ENCODE data around the gene TRIOBP. TPM values are rescaled to one million over a fixed set of nuclear protein-coding genes. Genes with fewer than 3 reads are reported as not detected.

Gene TRIOBP
- total RNA-seq, 1 donor from 2014 or later, result 37.2 TPM

DNA sequence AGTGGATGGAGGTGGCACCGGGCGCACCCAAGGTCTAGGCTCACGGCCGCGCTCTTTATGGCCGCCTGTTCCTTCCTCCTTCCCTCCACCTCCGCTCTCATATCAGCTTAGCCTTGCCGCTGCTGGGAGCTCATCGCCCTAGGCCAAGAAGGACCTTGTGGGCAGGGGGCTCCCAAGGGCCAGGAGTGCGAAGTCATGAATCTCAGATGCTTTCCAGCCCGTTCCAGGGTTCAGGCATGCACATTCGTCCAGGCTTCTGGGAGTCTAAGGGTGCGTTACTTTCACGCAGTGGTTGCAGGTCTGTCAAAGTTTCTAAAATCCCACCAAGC lies 122.2 kb downstream of the TRIOBP start:
- Mint-ChIP-seq H3K27me3 (ENCODE audit: low read depth) (peaks cover 30% of the 10 kb centered on the region), H3K4me1 (ENCODE audit: low read depth) (peaks cover 11% of the 10 kb centered on the region), H3K27ac (no peak overlapping the region), H3K36me3 (ENCODE audit: low read depth) (peaks cover 13% of the 10 kb centered on the region), H3K4me3 (ENCODE audit: low read depth) (peak overlapping the region; percentile 51), H3K9me3 (no peaks in the 10 kb centered on the region)
- intact Hi-C loops (cut with micrococcal nuclease), result no loop called here
- DNase-seq (ENCODE audit: low spot score), result no peak

DNA sequence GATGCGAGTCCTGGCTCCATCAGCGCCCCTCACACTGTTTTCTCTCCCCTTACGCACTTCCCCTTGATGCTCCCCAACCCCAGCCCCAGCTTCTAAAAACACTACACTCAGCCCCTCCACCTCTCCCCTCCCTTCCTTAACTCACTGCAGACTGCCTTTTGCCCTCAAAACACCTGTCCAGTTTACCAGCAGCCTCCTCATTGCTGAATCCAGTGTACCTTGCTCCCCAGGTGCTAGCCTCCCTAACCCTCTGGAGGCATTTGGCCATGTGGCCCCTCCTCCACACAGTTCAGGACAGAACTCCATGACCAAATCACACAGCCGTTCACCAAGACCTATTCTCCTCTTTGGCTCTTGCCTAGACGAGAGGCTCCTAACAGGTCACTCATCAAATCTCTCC lies 123.5 kb downstream of the TRIOBP start:
- Mint-ChIP-seq H3K4me1 (ENCODE audit: low read depth) (peaks cover 13% of the 10 kb centered on the region), H3K36me3 (ENCODE audit: low read depth) (peaks cover 13% of the 10 kb centered on the region), H3K27me3 (ENCODE audit: low read depth) (peaks cover 32% of the 10 kb centered on the region), H3K9me3 (no peaks in the 10 kb centered on the region), H3K4me3 (ENCODE audit: low read depth) (no peak overlapping the region), H3K27ac (no peak overlapping the region)
- no peak for DNase-seq (ENCODE audit: low spot score)
- intact Hi-C loops (cut with micrococcal nuclease), result no loop called here

DNA sequence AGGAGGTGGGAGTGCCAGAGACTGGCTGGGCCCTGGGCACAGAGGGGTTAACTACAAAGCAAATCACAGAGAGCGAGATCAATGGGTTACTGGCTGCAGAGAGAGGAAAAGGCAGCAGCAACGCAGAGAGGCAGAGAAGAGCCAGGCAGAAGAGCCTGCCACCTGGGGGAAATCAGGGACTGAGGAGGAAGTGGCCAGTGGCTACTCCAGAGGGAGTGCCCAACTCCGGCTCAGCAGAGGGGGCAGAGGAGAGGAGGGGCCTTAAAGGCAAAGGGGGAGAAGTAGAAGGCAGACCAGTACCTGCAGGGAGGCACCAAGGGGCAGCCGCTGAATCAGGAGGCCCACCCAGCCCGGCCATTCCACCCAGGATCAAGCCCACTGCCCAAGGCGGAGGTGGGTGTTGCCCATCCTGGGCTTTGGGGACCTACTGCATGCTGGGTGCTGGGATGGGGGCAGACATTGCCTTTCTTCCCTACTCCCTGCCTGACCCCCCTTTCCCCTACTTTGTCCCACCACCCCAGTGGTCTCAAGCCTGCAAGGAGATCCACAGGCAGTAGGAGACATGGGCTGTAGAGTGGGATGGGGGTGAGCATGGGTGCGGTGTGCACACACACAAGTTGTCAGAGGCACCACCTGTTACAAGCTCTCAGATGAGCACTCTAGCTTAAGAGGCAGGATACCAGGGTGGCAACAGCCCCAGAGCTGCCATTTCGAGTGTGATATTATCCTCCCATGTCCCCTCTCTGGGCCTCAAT lies 125.4 kb downstream of the TRIOBP start:
- no peak for DNase-seq (ENCODE audit: low spot score)
- peaks cover 16% of the 10 kb centered on the region for H3K4me1 Mint-ChIP-seq (ENCODE audit: low read depth)
- H3K27ac Mint-ChIP-seq, result no peak overlapping the region
- H3K4me3 Mint-ChIP-seq (ENCODE audit: low read depth), result no peak overlapping the region
- H3K36me3 Mint-ChIP-seq (ENCODE audit: low read depth), result peaks cover 3% of the 10 kb centered on the region
- intact Hi-C loops (cut with micrococcal nuclease), result no loop called here
- no peaks in the 10 kb centered on the region for H3K9me3 Mint-ChIP-seq
- peaks cover 34% of the 10 kb centered on the region for H3K27me3 Mint-ChIP-seq (ENCODE audit: low read depth)

DNA sequence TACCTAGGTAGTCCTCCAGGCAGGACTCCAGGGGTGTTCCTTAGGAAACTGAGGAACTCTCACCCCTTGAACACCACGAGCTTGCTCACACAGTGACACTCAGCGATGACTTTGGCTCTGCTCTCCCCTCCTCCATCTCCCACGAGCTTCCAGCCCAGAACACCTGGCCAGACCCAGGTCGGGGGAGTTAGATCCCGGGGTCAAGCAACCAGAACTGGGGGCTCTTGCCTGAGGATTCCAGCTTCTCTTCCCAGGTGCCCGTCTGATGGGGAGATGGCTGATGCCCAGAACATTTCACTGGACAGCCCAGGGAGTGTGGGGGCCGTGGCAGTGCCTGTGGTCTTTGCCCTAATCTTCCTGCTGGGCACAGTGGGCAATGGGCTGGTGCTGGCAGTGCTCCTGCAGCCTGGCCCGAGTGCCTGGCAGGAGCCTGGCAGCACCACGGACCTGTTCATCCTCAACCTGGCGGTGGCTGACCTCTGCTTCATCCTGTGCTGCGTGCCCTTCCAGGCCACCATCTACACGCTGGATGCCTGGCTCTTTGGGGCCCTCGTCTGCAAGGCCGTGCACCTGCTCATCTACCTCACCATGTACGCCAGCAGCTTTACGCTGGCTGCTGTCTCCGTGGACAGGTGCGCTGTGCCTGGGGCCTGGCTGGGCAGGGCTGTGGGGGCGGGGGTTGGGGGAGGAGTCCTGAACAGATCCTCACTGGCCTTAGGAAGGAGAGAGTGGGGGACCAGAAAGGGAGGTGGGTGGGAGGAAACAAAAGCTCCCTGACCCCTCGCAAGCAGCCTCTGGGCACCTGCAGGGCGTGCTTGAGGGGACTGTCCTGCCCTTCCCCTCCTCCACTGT lies 126.5 kb downstream of the TRIOBP start, which contains the start of gene GALR3:
GALR3 (plus strand) TSS at position 249 of the 852 bp plus-strand sequence; CDS start at position 274, 25 bp downstream.
- intact Hi-C loops (cut with micrococcal nuclease), result no loop called here
- Mint-ChIP-seq H3K27me3 (ENCODE audit: low read depth) (peaks cover 34% of the 10 kb centered on the region), H3K9me3 (no peaks in the 10 kb centered on the region), H3K4me1 (ENCODE audit: low read depth) (peaks cover 8% of the 10 kb centered on the region), H3K36me3 (ENCODE audit: low read depth) (peaks cover 3% of the 10 kb centered on the region), H3K4me3 (ENCODE audit: low read depth) (peak within 1 kb of the TSS; percentile 58), H3K27ac (no peak within 1 kb of the TSS)
- no peak for DNase-seq (ENCODE audit: low spot score)

DNA sequence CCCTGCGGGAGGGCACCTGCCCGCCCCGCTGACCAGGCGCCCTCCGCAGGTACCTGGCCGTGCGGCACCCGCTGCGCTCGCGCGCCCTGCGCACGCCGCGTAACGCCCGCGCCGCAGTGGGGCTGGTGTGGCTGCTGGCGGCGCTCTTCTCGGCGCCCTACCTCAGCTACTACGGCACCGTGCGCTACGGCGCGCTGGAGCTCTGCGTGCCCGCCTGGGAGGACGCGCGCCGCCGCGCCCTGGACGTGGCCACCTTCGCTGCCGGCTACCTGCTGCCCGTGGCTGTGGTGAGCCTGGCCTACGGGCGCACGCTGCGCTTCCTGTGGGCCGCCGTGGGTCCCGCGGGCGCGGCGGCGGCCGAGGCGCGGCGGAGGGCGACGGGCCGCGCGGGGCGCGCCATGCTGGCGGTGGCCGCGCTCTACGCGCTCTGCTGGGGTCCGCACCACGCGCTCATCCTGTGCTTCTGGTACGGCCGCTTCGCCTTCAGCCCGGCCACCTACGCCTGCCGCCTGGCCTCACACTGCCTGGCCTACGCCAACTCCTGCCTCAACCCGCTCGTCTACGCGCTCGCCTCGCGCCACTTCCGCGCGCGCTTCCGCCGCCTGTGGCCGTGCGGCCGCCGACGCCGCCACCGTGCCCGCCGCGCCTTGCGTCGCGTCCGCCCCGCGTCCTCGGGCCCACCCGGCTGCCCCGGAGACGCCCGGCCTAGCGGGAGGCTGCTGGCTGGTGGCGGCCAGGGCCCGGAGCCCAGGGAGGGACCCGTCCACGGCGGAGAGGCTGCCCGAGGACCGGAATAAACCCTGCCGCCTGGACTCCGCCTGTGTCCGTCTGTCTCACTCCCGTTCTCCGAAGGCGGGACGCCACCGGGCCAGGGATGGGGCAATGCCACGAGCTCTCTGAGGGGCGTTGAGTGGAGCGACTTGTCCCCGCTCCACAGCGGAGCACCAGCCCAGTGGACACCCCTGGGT lies 128.1 kb downstream of the TRIOBP start:
- intact Hi-C loops (cut with micrococcal nuclease), result no loop called here
- DNase-seq (ENCODE audit: low spot score), result no peak
- H3K27ac Mint-ChIP-seq, result no peak overlapping the region
- H3K4me1 Mint-ChIP-seq (ENCODE audit: low read depth), result peaks cover 5% of the 10 kb centered on the region
- H3K27me3 Mint-ChIP-seq (ENCODE audit: low read depth), result peaks cover 28% of the 10 kb centered on the region
- H3K36me3 Mint-ChIP-seq (ENCODE audit: low read depth), result peaks cover 7% of the 10 kb centered on the region
- peak overlapping the region; percentile 74 for H3K4me3 Mint-ChIP-seq (ENCODE audit: low read depth)
- no peaks in the 10 kb centered on the region for H3K9me3 Mint-ChIP-seq

Other genes with a start within 250 kb of the TRIOBP start
- gene MFNG, start 210.7 kb upstream of the TRIOBP start, total RNA-seq, result 166 and 168 TPM in 2 replicates
- gene CARD10, start 177.6 kb upstream of the TRIOBP start, total RNA-seq, result 0.09 TPM in 1 of 2 replicates, not detected in the other
- gene CDC42EP1, start 136.6 kb upstream of the TRIOBP start, total RNA-seq, result 0.74 and 1.1 TPM in 2 replicates
- not detected in 2 replicates for gene LGALS2, start 117.0 kb upstream of the TRIOBP start, total RNA-seq
- 69.3 and 71.2 TPM in 2 replicates for gene GGA1, start 88.2 kb upstream of the TRIOBP start, total RNA-seq
- 117 and 122 TPM in 2 replicates for gene SH3BP1, start 57.4 kb upstream of the TRIOBP start, total RNA-seq
- 40.1 and 41.9 TPM in 2 replicates for gene PDXP, start 38.3 kb upstream of the TRIOBP start, total RNA-seq
- 892 and 921 TPM in 2 replicates for gene LGALS1, start 21.4 kb upstream of the TRIOBP start, total RNA-seq
- gene NOL12, start 10.7 kb upstream of the TRIOBP start, total RNA-seq, result 55.4 and 60.6 TPM in 2 replicates
- gene GCAT, start 110.9 kb downstream of the TRIOBP start, total RNA-seq, result 24.2 and 25.5 TPM in 2 replicates
- gene GALR3, start 126.3 kb downstream of the TRIOBP start, total RNA-seq, result 0.28 and 0.32 TPM in 2 replicates
- gene ANKRD54, start 147.3 kb downstream of the TRIOBP start, total RNA-seq, result 24.7 and 27.3 TPM in 2 replicates
- 462 and 480 TPM in 2 replicates for gene EIF3L, start 152.4 kb downstream of the TRIOBP start, total RNA-seq
- 22.7 and 29.1 TPM in 2 replicates for gene MICALL1, start 209.2 kb downstream of the TRIOBP start, total RNA-seq